GM19023 (cell line): ENCODE data around the gene ZNF133.
"Not testable (repeated sequence)": the region's sequence is repeated elsewhere in the genome, so short reads cannot be mapped to it uniquely, and the experiment has no call there.

Experiments used
- ATAC-seq: cut with Tn5 transposase; IDR thresholded peaks from one replicate; pipeline ENCODE4 v1.9.1; 2021; ENCODE audit warnings: mild to moderate bottlenecking, moderate library complexity; ENCODE audit not compliant: unreplicated experiment

ZNF133 gene

GRCh38 chr20:18284805-18285533, 3.4 kb upstream of the ZNF133 start:
- no peak for ATAC-seq

GRCh38 chr20:18287546-18287914, 797 bp upstream of the ZNF133 start:
- no peak for ATAC-seq

GRCh38 chr20:18288749-18289267, 481 bp downstream of the ZNF133 start:
- no peak for ATAC-seq

- ATAC-seq: no peak
Measured at GRCh38 chr20:18289306-18289705, 979 bp downstream of the ZNF133 start.

- ATAC-seq: no peak
Measured at GRCh38 chr20:18299364-18299763, 11.0 kb downstream of the ZNF133 start.

GRCh38 chr20:18304618-18305017, 16.3 kb downstream of the ZNF133 start:
- no peak for ATAC-seq

GRCh38 chr20:18307301-18307700, 19.0 kb downstream of the ZNF133 start:
- no peak for ATAC-seq

GRCh38 chr20:18310051-18310450, 21.7 kb downstream of the ZNF133 start:
- ATAC-seq: no peak

- ATAC-seq: no peak
Measured at GRCh38 chr20:18310592-18310991, 22.3 kb downstream of the ZNF133 start.

GRCh38 chr20:18312723-18313122, 24.4 kb downstream of the ZNF133 start:
- no peak for ATAC-seq

- no peak for ATAC-seq
Measured at GRCh38 chr20:18313411-18313810, 25.1 kb downstream of the ZNF133 start.

GRCh38 chr20:18314786-18315406, 26.6 kb downstream of the ZNF133 start:
- no peak for ATAC-seq

- ATAC-seq: no peak
Measured at GRCh38 chr20:18316166-18316565, 27.8 kb downstream of the ZNF133 start.

GRCh38 chr20:18321316-18321715, 33.0 kb downstream of the ZNF133 start:
- ATAC-seq: no peak

- ATAC-seq: no peak
Measured at GRCh38 chr20:18321976-18322950, 33.9 kb downstream of the ZNF133 start.

GRCh38 chr20:18323705-18324104, 35.4 kb downstream of the ZNF133 start:
- ATAC-seq: no peak

GRCh38 chr20:18324596-18325089, 36.3 kb downstream of the ZNF133 start:
- ATAC-seq: no peak

GRCh38 chr20:18326990-18327389, 38.7 kb downstream of the ZNF133 start:
- ATAC-seq: no peak

GRCh38 chr20:18331694-18332093, 43.4 kb downstream of the ZNF133 start:
- ATAC-seq: no peak

GRCh38 chr20:18349749-18350148, 61.4 kb downstream of the ZNF133 start:
- ATAC-seq: not testable (repeated sequence)

GRCh38 chr20:18359854-18360253, 71.5 kb downstream of the ZNF133 start:
- ATAC-seq: no peak
